ENCODE measurements around the gene FGF14.

DNA sequence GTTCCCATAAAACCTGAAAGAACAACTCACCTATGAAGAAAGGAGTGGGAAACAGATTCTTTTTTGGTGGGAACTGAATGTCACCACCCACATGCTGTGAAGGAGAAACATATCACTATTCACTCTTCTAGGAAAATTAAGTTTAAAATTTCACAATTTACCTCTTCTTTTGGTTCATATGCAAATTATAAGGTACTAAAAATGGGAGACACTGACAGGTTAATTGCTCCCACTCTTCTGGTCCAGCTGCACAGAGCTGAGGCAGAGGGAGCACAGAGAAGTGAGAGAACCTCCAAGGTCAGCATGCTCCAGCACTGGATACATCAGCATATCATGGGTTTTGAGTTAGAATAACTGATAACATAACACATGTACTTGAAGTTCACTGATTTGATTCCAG lies 186.9 kb downstream of the FGF14 start:
- TF ChIP-seq, protein P1, sequence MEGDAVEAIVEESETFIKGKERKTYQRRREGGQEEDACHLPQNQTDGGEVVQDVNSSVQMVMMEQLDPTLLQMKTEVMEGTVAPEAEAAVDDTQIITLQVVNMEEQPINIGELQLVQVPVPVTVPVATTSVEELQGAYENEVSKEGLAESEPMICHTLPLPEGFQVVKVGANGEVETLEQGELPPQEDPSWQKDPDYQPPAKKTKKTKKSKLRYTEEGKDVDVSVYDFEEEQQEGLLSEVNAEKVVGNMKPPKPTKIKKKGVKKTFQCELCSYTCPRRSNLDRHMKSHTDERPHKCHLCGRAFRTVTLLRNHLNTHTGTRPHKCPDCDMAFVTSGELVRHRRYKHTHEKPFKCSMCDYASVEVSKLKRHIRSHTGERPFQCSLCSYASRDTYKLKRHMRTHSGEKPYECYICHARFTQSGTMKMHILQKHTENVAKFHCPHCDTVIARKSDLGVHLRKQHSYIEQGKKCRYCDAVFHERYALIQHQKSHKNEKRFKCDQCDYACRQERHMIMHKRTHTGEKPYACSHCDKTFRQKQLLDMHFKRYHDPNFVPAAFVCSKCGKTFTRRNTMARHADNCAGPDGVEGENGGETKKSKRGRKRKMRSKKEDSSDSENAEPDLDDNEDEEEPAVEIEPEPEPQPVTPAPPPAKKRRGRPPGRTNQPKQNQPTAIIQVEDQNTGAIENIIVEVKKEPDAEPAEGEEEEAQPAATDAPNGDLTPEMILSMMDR (IDR thresholded peaks at IDR 0.05) = no peak
- TF ChIP-seq EZH2 (IDR thresholded peaks at IDR 0.05) (no peak), EZH2phosphoT487 (IDR thresholded peaks at IDR 0.05) (no peak)

Data from neural progenitor cell (in vitro differentiated cells).